Mononuclear cell (primary cell): ENCODE measurements around the gene AKAP1. TPM values are rescaled to one million over a fixed set of nuclear protein-coding genes. Genes with fewer than 3 reads are reported as not detected.

Experiments used
- H3K27me3 ChIP-seq: 2 replicates; pipeline ENCODE4 v1.6.0; 2011; ENCODE audit warnings: low read length, control low read depth; ENCODE audit not compliant: insufficient read depth
- H3K4me1 ChIP-seq: 2 replicates; pipeline ENCODE4 v1.5.1; 2011; ENCODE audit warnings: mild to moderate bottlenecking, low read length, control low read depth; ENCODE audit not compliant: insufficient read depth
- H3K4me3 ChIP-seq: 2 replicates; pipeline ENCODE4 v1.5.1; 2011; ENCODE audit warnings: mild to moderate bottlenecking, low read length, moderate library complexity
- H3K9me3 ChIP-seq: 2 replicates; pipeline ENCODE4 v1.5.1; 2011; ENCODE audit warnings: low read depth, mild to moderate bottlenecking, control low read depth, low read length
- total RNA-seq: library from RNA; depleted of rRNA; stranded (reverse); fragments of >200 nt; gene quantifications from one replicate; pipeline ENCODE4 v1.2.3, GENCODE V29; 2012

AKAP1 gene
- total RNA-seq: 6.9 TPM

DNA sequence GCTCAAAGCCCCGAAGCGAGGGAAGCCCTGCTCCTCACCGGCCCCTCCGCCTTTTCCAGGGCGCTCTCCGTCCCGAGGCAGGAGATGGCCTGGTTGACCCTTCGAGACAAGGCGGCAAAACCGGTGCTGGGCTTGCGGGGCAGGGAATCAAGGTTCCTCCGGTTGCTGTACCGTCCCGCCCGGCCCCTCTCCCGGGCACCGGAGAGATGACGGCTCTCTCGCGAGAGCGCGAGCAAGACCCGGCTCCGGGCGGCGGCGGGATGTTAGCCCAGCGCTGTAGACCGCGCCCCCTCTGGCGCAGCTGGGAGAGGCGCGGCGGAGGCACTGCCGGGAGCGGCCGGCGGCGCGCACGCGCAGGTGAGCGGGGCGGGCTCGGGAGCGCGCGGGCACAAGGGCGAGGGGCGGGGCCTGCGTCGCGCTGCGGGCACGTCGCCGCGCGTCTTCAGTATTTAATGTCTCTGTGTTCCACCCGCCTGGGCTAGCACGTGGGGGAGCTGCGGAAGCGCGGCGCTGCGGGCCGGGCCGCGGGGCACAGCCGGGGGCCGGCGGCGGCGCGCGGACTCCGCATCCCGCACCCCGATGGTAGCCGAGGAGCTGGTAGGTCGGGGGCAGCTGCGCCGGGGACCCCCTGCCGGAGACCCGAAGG is at the start of gene AKAP1:
Gene AKAP1, plus strand, starts transcription at position 445 of the 646 bp plus-strand sequence. CDS start 20,219 bp downstream, outside the sequence.
- H3K27me3 ChIP-seq: no peaks in the 10 kb centered on the region
- no peaks in the 10 kb centered on the region for H3K9me3 ChIP-seq
- peak within 1 kb of the TSS; percentile 92 for H3K4me3 ChIP-seq
- peaks cover 49% of the 10 kb centered on the region for H3K4me1 ChIP-seq

DNA sequence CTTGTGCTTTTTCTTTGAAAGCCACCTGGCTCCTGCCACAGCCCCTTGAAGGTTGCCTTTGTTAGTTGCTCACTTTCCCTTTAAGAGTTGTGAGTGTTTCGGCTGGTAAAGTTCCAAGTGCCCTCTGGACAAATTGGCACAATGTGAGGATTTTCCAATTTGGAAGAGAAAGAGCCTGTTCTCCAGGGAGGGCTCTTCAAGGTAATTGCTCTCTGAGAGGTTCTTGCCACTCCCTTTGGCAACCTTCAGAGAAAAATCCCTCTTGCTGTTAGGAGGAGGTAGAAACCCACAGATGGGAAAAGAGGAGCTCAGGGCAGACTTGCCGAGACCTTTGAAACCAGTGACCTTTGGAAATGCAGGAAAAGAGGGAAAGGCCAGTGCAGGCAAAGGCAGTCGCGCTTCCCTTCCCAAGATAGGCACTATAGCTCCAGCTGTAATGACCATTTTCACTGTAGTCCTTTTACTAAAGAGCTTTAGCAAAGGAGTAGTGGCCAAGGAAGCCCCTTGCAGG is 49.0 kb upstream of the AKAP1 start:
- Histone ChIP-seq H3K9me3 (no peaks in the 10 kb centered on the region), H3K4me1 (no peaks in the 10 kb centered on the region), H3K4me3 (no peak overlapping the region), H3K27me3 (peaks cover 9% of the 10 kb centered on the region)

GRCh38 chr17:57037411-57037810 is 47.6 kb upstream of the AKAP1 start:
- Histone ChIP-seq H3K9me3 (no peaks in the 10 kb centered on the region), H3K4me1 (no peaks in the 10 kb centered on the region), H3K27me3 (peaks cover 9% of the 10 kb centered on the region)

GRCh38 chr17:57038486-57038885 is 46.6 kb upstream of the AKAP1 start:
- Histone ChIP-seq H3K4me3 (no peak overlapping the region), H3K27me3 (peaks cover 17% of the 10 kb centered on the region), H3K9me3 (no peaks in the 10 kb centered on the region)

More at GRCh38 chr17:57037411-57037810, 47.6 kb upstream of the AKAP1 start:
- H3K4me3 ChIP-seq: no peak overlapping the region

GRCh38 chr17:57040571-57040970 is 44.5 kb upstream of the AKAP1 start:
- Histone ChIP-seq H3K4me1 (peaks cover 2% of the 10 kb centered on the region), H3K4me3 (no peak overlapping the region), H3K9me3 (no peaks in the 10 kb centered on the region), H3K27me3 (peaks cover 35% of the 10 kb centered on the region)

More at GRCh38 chr17:57038486-57038885, 46.6 kb upstream of the AKAP1 start:
- H3K4me1 ChIP-seq: no peaks in the 10 kb centered on the region

DNA sequence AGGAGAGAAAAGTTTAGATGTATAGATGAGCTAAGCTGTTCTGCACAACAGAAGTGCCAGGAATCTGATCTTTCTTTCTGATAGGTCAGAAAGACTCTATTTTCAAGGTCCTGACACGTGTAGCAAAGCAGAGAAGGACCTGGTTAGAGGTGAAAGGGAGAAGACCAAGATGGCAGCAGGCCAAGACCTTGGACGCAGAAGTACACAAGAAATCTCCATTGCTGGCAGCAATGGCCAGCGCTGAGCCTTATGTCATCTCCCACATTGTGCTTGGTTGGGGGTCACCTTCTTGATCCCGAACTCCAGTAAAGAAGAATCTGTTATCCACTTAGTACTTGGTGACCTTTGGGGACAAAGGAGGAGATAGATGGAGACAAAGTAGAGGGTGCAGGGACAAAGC is 41.8 kb upstream of the AKAP1 start:
- Histone ChIP-seq H3K27me3 (peaks cover 55% of the 10 kb centered on the region), H3K4me1 (peaks cover 23% of the 10 kb centered on the region), H3K4me3 (no peak overlapping the region), H3K9me3 (no peaks in the 10 kb centered on the region)

DNA sequence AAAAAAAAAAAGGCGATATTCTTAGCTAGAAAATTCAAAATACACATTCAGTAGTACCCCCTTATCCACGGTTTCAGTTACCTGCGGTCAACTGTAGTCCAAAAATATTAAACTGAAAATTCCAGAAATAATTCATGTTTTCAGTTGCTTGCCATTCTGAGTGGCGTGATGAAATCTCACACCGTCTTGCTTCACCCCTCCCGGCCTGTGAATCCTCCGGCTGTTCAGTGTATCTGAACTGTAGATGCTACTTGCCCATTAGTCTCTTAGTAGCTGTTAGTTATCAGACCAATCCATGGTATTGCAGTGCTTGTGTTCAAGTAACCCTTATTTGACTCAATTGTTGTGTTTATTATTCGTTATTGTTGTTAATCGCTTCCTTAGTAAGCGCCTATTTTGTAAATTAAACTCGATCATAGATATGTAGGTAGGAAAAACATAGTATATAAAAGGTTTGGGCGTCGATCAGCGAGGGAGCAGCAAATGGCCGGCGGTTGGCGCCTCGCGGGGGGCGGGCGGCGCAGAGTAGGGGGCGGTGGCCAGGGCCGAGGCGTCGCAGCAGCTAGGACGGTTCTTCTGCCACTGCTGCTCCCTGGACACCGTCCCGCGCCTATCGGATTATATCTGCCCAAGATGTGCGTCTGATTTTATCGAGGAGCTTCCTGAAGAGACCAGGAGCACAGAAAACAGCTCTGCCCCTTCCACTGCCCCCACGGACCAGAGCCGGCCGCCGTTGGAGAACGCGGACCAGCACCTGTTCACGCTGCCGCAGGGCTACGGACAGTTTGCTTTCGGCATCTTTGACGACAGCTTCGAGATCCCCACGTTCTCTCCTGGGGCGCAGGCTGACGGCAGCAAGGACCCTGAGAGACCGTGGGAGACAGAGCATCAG is 39.8 kb upstream of the AKAP1 start:
- Histone ChIP-seq H3K27me3 (peaks cover 51% of the 10 kb centered on the region), H3K4me1 (peaks cover 23% of the 10 kb centered on the region), H3K9me3 (no peaks in the 10 kb centered on the region), H3K4me3 (peak overlapping the region; percentile 20)

DNA sequence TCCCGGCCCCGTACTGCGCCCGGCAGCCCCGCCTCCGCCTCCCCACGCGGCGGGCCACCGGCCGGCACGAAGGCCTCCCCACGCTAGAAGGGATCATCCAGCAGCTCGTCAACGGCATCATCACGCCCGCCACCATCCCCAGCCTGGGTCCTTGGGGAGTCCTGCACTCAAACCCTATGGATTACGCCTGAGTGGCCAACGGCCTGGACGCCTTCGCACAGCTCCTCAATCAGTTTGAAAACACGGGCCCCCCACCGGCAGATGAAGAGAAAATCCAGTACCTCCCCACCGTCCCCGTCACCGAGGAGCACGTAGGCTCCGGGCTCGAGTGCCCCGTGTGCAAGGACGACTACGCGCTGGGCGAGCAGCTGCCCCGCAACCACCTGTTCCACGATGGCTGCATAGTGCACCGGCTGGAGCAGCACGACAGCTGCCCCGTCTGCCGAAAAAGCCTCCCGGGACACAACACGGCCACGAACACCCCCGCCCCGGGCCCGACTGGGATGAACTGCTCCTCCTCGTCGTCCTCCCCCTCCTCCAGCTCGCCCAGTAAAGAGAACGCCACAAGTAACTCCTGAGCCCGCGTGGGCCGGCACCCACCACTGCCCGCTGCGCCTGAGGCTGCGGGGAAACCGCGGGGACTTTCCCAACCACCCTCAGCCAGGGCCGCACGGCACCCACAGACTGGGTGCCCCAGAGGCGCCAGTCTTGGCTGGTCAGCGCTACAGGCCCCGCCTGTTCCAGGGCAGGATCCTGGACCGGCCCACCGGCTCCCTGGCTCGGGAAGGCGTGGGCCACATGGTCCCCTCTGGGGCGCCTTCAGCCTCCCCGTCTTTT is 39.0 kb upstream of the AKAP1 start:
- Histone ChIP-seq H3K27me3 (peaks cover 51% of the 10 kb centered on the region), H3K9me3 (no peaks in the 10 kb centered on the region), H3K4me1 (peaks cover 23% of the 10 kb centered on the region), H3K4me3 (peak overlapping the region; percentile 20)

DNA sequence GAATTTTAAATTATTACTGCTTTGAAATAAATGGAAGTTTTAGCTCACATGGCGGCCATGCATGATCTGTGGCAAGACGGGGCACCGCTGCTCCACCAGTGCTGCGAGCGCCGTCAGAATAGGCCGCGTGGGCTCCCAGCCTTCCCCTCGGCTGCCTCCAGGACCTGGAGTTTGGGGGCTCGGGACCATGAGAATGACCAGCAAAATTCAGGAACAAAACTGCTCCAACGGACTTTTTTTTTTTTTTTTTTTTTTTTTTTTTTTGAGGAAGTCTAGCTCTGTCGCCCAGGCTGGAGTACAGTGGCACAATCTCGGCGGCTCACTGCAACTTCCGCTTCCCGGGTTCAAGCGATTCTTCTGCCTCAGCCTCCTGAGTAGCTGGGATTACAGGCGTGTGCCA is 38.3 kb upstream of the AKAP1 start:
- peaks cover 23% of the 10 kb centered on the region for H3K4me1 ChIP-seq
- H3K4me3 ChIP-seq: peak overlapping the region; percentile 20
- H3K27me3 ChIP-seq: peaks cover 51% of the 10 kb centered on the region
- no peaks in the 10 kb centered on the region for H3K9me3 ChIP-seq

DNA sequence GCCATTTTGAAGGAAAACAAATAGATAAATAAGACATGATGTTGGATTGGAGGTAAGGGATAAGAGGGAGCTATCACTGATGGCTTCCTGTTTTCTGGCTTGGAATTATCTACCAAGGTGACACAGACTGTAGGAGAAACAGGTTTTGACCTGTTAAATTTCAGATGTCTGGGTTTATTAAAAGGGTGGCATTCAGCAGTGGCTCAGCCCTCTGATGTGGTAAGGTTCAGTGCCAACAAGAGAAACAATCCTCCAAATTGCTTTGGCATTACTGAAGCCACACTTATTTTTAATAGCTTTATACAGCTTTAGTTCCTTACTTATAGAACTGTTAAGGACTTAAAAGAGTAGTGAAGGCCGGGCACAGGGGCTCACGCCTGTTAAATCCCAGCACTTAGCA is 37.0 kb upstream of the AKAP1 start:
- Histone ChIP-seq H3K4me1 (peaks cover 23% of the 10 kb centered on the region), H3K27me3 (peaks cover 48% of the 10 kb centered on the region), H3K9me3 (no peaks in the 10 kb centered on the region), H3K4me3 (no peak overlapping the region)

DNA sequence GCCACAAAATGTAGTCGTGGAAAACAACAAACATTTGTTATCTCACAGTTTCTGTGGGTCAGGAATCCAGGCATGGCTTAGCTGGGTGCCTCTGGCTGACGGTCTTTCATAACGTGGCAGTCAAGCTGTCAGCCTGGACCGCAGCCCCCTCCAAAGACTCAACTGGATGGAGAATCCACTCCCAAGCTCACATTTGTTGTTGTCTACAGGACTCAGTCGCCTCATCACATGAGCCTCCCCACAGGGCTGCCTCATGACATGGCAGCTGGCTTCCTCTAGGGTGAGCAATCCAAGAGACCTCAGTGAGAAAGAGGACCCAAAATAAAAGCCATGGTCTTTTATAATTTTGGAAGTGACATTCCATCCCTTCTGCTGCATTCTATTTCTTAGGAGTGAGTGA is 34.7 kb upstream of the AKAP1 start:
- peaks cover 23% of the 10 kb centered on the region for H3K4me1 ChIP-seq

GRCh38 chr17:57051886-57052361 is 33.1 kb upstream of the AKAP1 start:
- Histone ChIP-seq H3K4me3 (no peak overlapping the region), H3K27me3 (peaks cover 11% of the 10 kb centered on the region), H3K9me3 (no peaks in the 10 kb centered on the region), H3K4me1 (peaks cover 7% of the 10 kb centered on the region)

More for the DNA sequence above, 34.7 kb upstream of the AKAP1 start:
- H3K27me3 ChIP-seq: peaks cover 26% of the 10 kb centered on the region
- H3K4me3 ChIP-seq: no peak overlapping the region
- no peaks in the 10 kb centered on the region for H3K9me3 ChIP-seq

DNA sequence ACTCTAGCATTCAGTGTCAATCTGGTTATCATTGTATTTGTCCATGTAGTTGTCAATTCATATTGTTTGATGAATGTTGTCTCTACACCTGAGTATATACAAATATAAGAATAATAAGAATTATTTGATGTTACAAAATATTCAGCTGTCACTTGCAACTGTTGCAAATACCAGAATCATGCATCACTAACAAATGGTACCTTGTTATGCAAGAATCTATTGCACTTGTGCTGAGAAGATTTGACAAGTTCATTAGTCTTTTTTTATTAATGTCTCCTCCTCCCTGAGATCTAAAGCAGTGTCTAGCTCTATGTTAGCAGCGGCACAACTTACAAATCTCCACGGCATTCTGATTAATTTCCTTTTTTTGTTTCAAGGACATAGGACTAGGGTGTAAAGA is 22.2 kb upstream of the AKAP1 start:
- H3K4me3 ChIP-seq: no peak overlapping the region
- H3K4me1 ChIP-seq: no peaks in the 10 kb centered on the region
- no peaks in the 10 kb centered on the region for H3K9me3 ChIP-seq
- H3K27me3 ChIP-seq: no peaks in the 10 kb centered on the region

- no peaks in the 10 kb centered on the region for H3K4me1 ChIP-seq
- no peaks in the 10 kb centered on the region for H3K27me3 ChIP-seq
- no peaks in the 10 kb centered on the region for H3K9me3 ChIP-seq
- no peak overlapping the region for H3K4me3 ChIP-seq
These were observed 17.9 kb upstream of the AKAP1 start for GRCh38 chr17:57067162-57067561.
